B cell (primary cell): ENCODE data around the gene ABCG5.

Experiments used
- CTCF ChIP-seq: fragments of 200-600 bp; IDR thresholded peaks from one replicate; pipeline ENCODE4 v1.8.0; 2022; ENCODE audit warnings: antibody characterized with exemption, mild to moderate bottlenecking
- EZH2 ChIP-seq: IDR thresholded peaks from 2 replicates; pipeline ENCODE4 v1.6.1; 2012; ENCODE audit warnings: borderline replicate concordance, low read depth, mild to moderate bottlenecking, moderate library complexity, low read length; ENCODE audit not compliant: insufficient read depth, poor library complexity, severe bottlenecking

- TF ChIP-seq CTCF: no peak
- TF ChIP-seq EZH2: no peak
Measured at GRCh38 chr2:43882312-43882711, 43.7 kb upstream of the ABCG5 start.
